ENCODE data around the gene ENSA.

- TF ChIP-seq POLR2A (IDR thresholded peaks at IDR 0.05; ENCODE audit: low read length) = no peak
- no peak for TF ChIP-seq GATA1 (IDR thresholded peaks at IDR 0.05; ENCODE audit: low read depth, low read length)
These were observed 7.7 kb downstream of the ENSA start for GRCh38 chr1:150621497-150622302.
